IMR-90 (cell line): ENCODE results near the gene ANXA4. TPM values are rescaled to one million over a fixed set of nuclear protein-coding genes. Genes with fewer than 3 reads are reported as not detected.
A peak's percentile ranks its signal among the peaks of the same experiment; 100 is the strongest.

Source experiments
- ATAC-seq: fragments of 200-7000 bp; cut with Tn5 transposase; 2 replicates; pipeline ENCODE4 v1.9.1; 2020; ENCODE audit warnings: low read depth, mild to moderate bottlenecking, moderate library complexity
- BruUV-seq: library from RNA; stranded (reverse); fragments of 400-500 nt; replicated peaks from 2 replicates; lab custom pipeline; 2021; lab: Mats Ljungman, UMichigan
- CTCF ChIA-PET: fragments of 300-600 bp; formaldehyde crosslinking; extraction: SDS; loops from one replicate; lab custom pipeline; 2021; ENCODE audit warnings: antibody characterized with exemption; lab: Yijun Ruan, JAX
- POLR2A ChIA-PET: fragments of 300-600 bp; sonication (Branson Sonifier 250); formaldehyde crosslinking; loops from one replicate; lab custom pipeline; 2022; ENCODE audit warnings: antibody characterized with exemption; ENCODE audit not compliant: unreplicated experiment; lab: Charles Lee
- DNase-seq: peaks from one replicate; pipeline ENCODE4 v3.0.0; 2013
- H2AFZ ChIP-seq: replicated peaks from 2 replicates; pipeline ENCODE3; 2013; ENCODE audit warnings: low read length, mild to moderate bottlenecking; ENCODE audit not compliant: poor library complexity
- H2AK5ac ChIP-seq: 2 replicates; pipeline ENCODE4 v1.6.1; 2013; ENCODE audit warnings: low read depth, low read length, inconsistent platforms
- H2AK9ac ChIP-seq: replicated peaks from 2 replicates; pipeline ENCODE3; 2013; ENCODE audit warnings: mild to moderate bottlenecking, low read depth, low read length, moderate library complexity; ENCODE audit not compliant: poor library complexity
- H2BK120ac ChIP-seq: 2 replicates; pipeline ENCODE4 v1.6.1; 2013; ENCODE audit warnings: low read depth, low read length, inconsistent platforms
- H2BK15ac ChIP-seq: 3 replicates; pipeline ENCODE4 v1.6.1; 2013; ENCODE audit warnings: low read depth, low read length, inconsistent platforms
- H2BK20ac ChIP-seq: 2 replicates; pipeline ENCODE4 v1.6.1; 2013; ENCODE audit warnings: low read depth, mild to moderate bottlenecking, inconsistent platforms, low read length, moderate library complexity
- H2BK5ac ChIP-seq: 2 replicates; pipeline ENCODE4 v1.6.1; 2013; ENCODE audit warnings: mild to moderate bottlenecking, low read depth, low read length, inconsistent platforms; ENCODE audit not compliant: poor library complexity, severe bottlenecking
- H3K14ac ChIP-seq: replicated peaks from 2 replicates; pipeline ENCODE4 v1.6.1; 2013; ENCODE audit warnings: low read depth, low read length, inconsistent platforms
- H3K18ac ChIP-seq: 2 replicates; pipeline ENCODE4 v1.6.1; 2013; ENCODE audit warnings: low read depth, low read length, control low read depth
- H3K23ac ChIP-seq: 2 replicates; pipeline ENCODE4 v1.6.1; 2013; ENCODE audit warnings: low read depth, low read length, inconsistent platforms
- H3K27ac ChIP-seq: 2 replicates; pipeline ENCODE4 v1.5.1; 2013; ENCODE audit warnings: mild to moderate bottlenecking, control low read depth, low read length; ENCODE audit not compliant: insufficient read depth
- H3K27me3 ChIP-seq: 2 replicates; pipeline ENCODE4 v1.6.1; 2013; ENCODE audit warnings: low read length; ENCODE audit not compliant: control insufficient read depth, insufficient read depth
- H3K36me3 ChIP-seq: 2 replicates; pipeline ENCODE4 v1.6.1; 2013; ENCODE audit warnings: low read length, mixed read lengths; ENCODE audit not compliant: control insufficient read depth, insufficient read depth
- H3K4ac ChIP-seq: 2 replicates; pipeline ENCODE4 v1.6.1; 2013; ENCODE audit warnings: low read depth, low read length, inconsistent platforms
- H3K4me1 ChIP-seq: 2 replicates; pipeline ENCODE4 v1.6.1; 2013; ENCODE audit warnings: low read length, mixed read lengths; ENCODE audit not compliant: control insufficient read depth, insufficient read depth
- H3K4me2 ChIP-seq: 2 replicates; pipeline ENCODE4 v1.6.1; 2013; ENCODE audit warnings: low read depth, mild to moderate bottlenecking, control low read depth, low read length, moderate library complexity
- H3K4me3 ChIP-seq: 2 replicates; pipeline ENCODE4 v1.5.1; 2013; ENCODE audit warnings: low read depth, mild to moderate bottlenecking, control low read depth, low read length, moderate library complexity; ENCODE audit not compliant: insufficient read depth
- H3K56ac ChIP-seq: 2 replicates; pipeline ENCODE4 v1.6.1; 2013; ENCODE audit warnings: low read length, inconsistent platforms; ENCODE audit not compliant: insufficient read depth; ENCODE audit errors: extremely low read depth
- H3K79me1 ChIP-seq, 2 experiments: 2 replicates each; pipeline ENCODE4 v1.6.1; 2013; ENCODE audit warnings: low read length in 2 of 2, inconsistent platforms in 1 of 2, low read depth in 1 of 2
- H3K9ac ChIP-seq: 2 replicates; pipeline ENCODE4 v1.6.1; 2013; ENCODE audit warnings: low read depth, low read length, control low read depth
- H3K9me1 ChIP-seq: 2 replicates; pipeline ENCODE4 v1.6.1; 2013; ENCODE audit warnings: low read length, inconsistent platforms; ENCODE audit not compliant: insufficient read depth
- H3K9me3 ChIP-seq: 2 replicates; pipeline ENCODE4 v1.6.1; 2013; ENCODE audit warnings: low read length; ENCODE audit not compliant: control insufficient read depth, insufficient read depth
- H4K20me1 ChIP-seq: 2 replicates; pipeline ENCODE4 v1.6.1; 2013; ENCODE audit warnings: low read length, inconsistent platforms; ENCODE audit not compliant: insufficient read depth
- H4K5ac ChIP-seq: 2 replicates; pipeline ENCODE4 v1.6.1; 2013; ENCODE audit warnings: mild to moderate bottlenecking, low read depth, low read length, control low read depth
- H4K8ac ChIP-seq, 2 experiments: 2 replicates each; pipeline ENCODE4 v1.6.1; 2013; ENCODE audit warnings: low read depth in 2 of 2, low read length in 2 of 2, control low read depth in 1 of 2, inconsistent platforms in 1 of 2
- H4K91ac ChIP-seq: 2 replicates; pipeline ENCODE4 v1.6.1; 2013; ENCODE audit warnings: low read depth, low read length, inconsistent platforms; ENCODE audit not compliant: insufficient read depth
- CHD1 ChIP-seq: IDR thresholded peaks from 2 replicates; pipeline ENCODE4 v1.6.1; 2012; ENCODE audit warnings: low read depth, low read length, improper control_type of control experiment
- MXI1 ChIP-seq: IDR thresholded peaks from 2 replicates; pipeline ENCODE4 v1.6.1; 2012; ENCODE audit warnings: low read depth, mild to moderate bottlenecking, low read length, moderate library complexity, borderline replicate concordance
- POLR2A ChIP-seq: IDR thresholded peaks from 2 replicates; pipeline ENCODE4 v1.6.1; 2012; ENCODE audit warnings: mild to moderate bottlenecking, low read depth, low read length
- SMC3 ChIP-seq: fragments of 150-350 bp; IDR thresholded peaks from 2 replicates; pipeline ENCODE4 v1.6.1; 2016; ENCODE audit warnings: low read depth, mild to moderate bottlenecking, antibody characterized with exemption, low read length, moderate library complexity
- WGBS, 2 experiments: methylation state at CpG; one replicate each; pipeline versions ENCODE4 v1.1.5 to v1.1.7; 2013; ENCODE audit warnings: missing lambda C conversion rate in 2 of 2; ENCODE audit not compliant: insufficient read length in 1 of 2; ENCODE audit errors: extremely low coverage in 2 of 2; 5-methylcytosine and 5-hydroxymethylcytosine counted together
- dilution Hi-C: fragments of 300-500 bp; cut with HindIII; formaldehyde crosslinking; loops from one replicate; pipeline ENCODE4 v1.14.3; 2018; ENCODE audit warnings: low sequenced_read_pairs; ENCODE audit not compliant: unreplicated experiment
- in situ Hi-C: fragments of 300-500 bp; cut with MboI; formaldehyde crosslinking; loops from 3 replicates; pipeline ENCODE4 v1.14.3; 2019; ENCODE audit warnings: low sequenced_read_pairs, inconsistent platforms, mixed read lengths
- intact Hi-C: fragments of 100-400 bp; cut with micrococcal nuclease; formaldehyde crosslinking; loops from 2 replicates; pipeline ENCODE4 v1.10.0; 2022
- polyA plus RNA-seq, 3 experiments: library from polyadenylated mRNA; depleted of rRNA; stranded (reverse); fragments of >200 nt; gene quantifications; 2 replicates each; pipeline ENCODE4 v1.2.3, GENCODE V29; 2012; ENCODE audit warnings: low replicate concordance in 1 of 3
- total RNA-seq: library from RNA; depleted of rRNA; stranded (reverse); fragments of >200 nt; gene quantifications from 2 replicates; pipeline ENCODE4 v1.2.3, GENCODE V29; 2012

ANXA4 gene
- total and polyA plus RNA-seq, 2 of the 4 experiments (the other 2 are of a cell fraction) = 22.2 to 72.0 TPM

GRCh38 chr2:69798290-69798908 lies 56.5 kb downstream of the ANXA4 start:
- Histone ChIP-seq H3K4me3 (no peak overlapping the region), H4K20me1 (peaks cover 2% of the 10 kb centered on the region; the same call in 1 of the 2 replicates), H3K27me3 (no peaks in the 10 kb centered on the region), H2AK5ac (no peak overlapping the region), H2AFZ (no peak overlapping the region), H3K4ac (peak overlapping the region; percentile 22; the same call in 1 of the 2 replicates), H3K79me1 (no peaks in the 10 kb centered on the region; a peak in 2 of 4 replicates), H3K56ac (no peak overlapping the region), H2BK20ac (no peak overlapping the region), H3K36me3 (no peaks in the 10 kb centered on the region; the same call in 1 of the 2 replicates), H2BK15ac (no peak overlapping the region), H3K27ac (no peak overlapping the region), H2BK5ac (no peak overlapping the region), H3K9ac (peak overlapping the region; percentile 16; the same call in 1 of the 2 replicates), H3K23ac (no peak overlapping the region), H4K8ac (0 out of 4 replicates have a peak overlapping the region, but pooled peaks of 1 of the 2 experiments have one; percentile 44), H2AK9ac (no peak overlapping the region), H3K18ac (no peak overlapping the region), H4K5ac (no peak overlapping the region), H3K4me2 (peak overlapping the region; percentile 21; the same call in 1 of the 2 replicates), H4K91ac (no peak overlapping the region), H3K14ac (0 out of 2 replicates have a peak overlapping the region, but pooled peaks have one; percentile 38), H3K9me3 (no peaks in the 10 kb centered on the region), H2BK120ac (no peak overlapping the region), H3K4me1 (peaks cover 7% of the 10 kb centered on the region; the same call in 1 of the 2 replicates), H3K9me1 (no peaks in the 10 kb centered on the region)
- BruUV-seq = no TSS peak
- POLR2A ChIA-PET = no interaction called here
- DNase-seq (peak; percentile 24), ATAC-seq (0 out of 2 replicates have a peak, but pooled peaks have one; percentile 17)
- in situ Hi-C loops (no loop called here), intact Hi-C loops (loop anchor here (5.0 kb wide), 1 partner anchor 56 kb away; the partner anchor contains the start of gene ANXA4), dilution Hi-C loops (no loop called here)
- CTCF ChIA-PET = interaction anchor here (1.3 to 2.2 kb wide), 2 partner anchors 18 to 74 kb away, joined by 4 to 6 read pairs; no protein-coding TSS in a partner anchor
- no CpG with 5 or more reads among the region's 7 CpGs for WGBS, 2 experiments
- no peak for TF ChIP-seq SMC3
- TF ChIP-seq MXI1 = no peak
- TF ChIP-seq CHD1 = no peak
- no peak for TF ChIP-seq POLR2A
